ENCODE measurements around the gene TGFB2.

TGFB2 gene

GRCh38 chr1:218332416-218332815 is 12.7 kb upstream of the TGFB2 start:
- DNase-seq (ENCODE audit: low read depth in 2 of 2), result no peak

GRCh38 chr1:218336328-218336727 is 8.8 kb upstream of the TGFB2 start:
- no peak for DNase-seq (ENCODE audit: low read depth in 2 of 2)

GRCh38 chr1:218339267-218339831 is 5.8 kb upstream of the TGFB2 start:
- DNase-seq (ENCODE audit: low read depth in 2 of 2), result no peak

- no peak for DNase-seq (ENCODE audit: low read depth in 2 of 2)
Measured at GRCh38 chr1:218341325-218341724, 3.8 kb upstream of the TGFB2 start.

- DNase-seq (ENCODE audit: low read depth in 2 of 2), result no peak
Measured at GRCh38 chr1:218342091-218342490, 3.0 kb upstream of the TGFB2 start.

- DNase-seq (ENCODE audit: low read depth in 2 of 2), result no peak
Measured at GRCh38 chr1:218345673-218346390, 696 bp downstream of the TGFB2 start.

- DNase-seq (ENCODE audit: low read depth in 2 of 2), result no peak
Measured at GRCh38 chr1:218346391-218347204, 1.5 kb downstream of the TGFB2 start.

GRCh38 chr1:218347336-218347722 is 2.2 kb downstream of the TGFB2 start:
- no peak for DNase-seq (ENCODE audit: low read depth in 2 of 2)

GRCh38 chr1:218347723-218348627 is 2.8 kb downstream of the TGFB2 start:
- no peak for DNase-seq (ENCODE audit: low read depth in 2 of 2)

- DNase-seq (ENCODE audit: low read depth in 2 of 2), result no peak
Measured at GRCh38 chr1:218348628-218349071, 3.5 kb downstream of the TGFB2 start.

GRCh38 chr1:218349348-218350034 is 4.4 kb downstream of the TGFB2 start:
- DNase-seq (ENCODE audit: low read depth in 2 of 2), result no peak

- DNase-seq (ENCODE audit: low read depth in 2 of 2), result no peak
Measured at GRCh38 chr1:218350035-218350525, 4.9 kb downstream of the TGFB2 start.

GRCh38 chr1:218350801-218351266 is 5.7 kb downstream of the TGFB2 start:
- no peak for DNase-seq (ENCODE audit: low read depth in 2 of 2)

GRCh38 chr1:218351391-218352074 is 6.4 kb downstream of the TGFB2 start:
- peak in 1 of 2 donors; percentile 18 for DNase-seq (ENCODE audit: low read depth in 2 of 2)

- no peak for DNase-seq (ENCODE audit: low read depth in 2 of 2)
Measured at GRCh38 chr1:218352075-218352438, 6.9 kb downstream of the TGFB2 start.

- no peak for DNase-seq (ENCODE audit: low read depth in 2 of 2)
Measured at GRCh38 chr1:218353656-218354055, 8.5 kb downstream of the TGFB2 start.

- DNase-seq (ENCODE audit: low read depth in 2 of 2), result no peak
Measured at GRCh38 chr1:218355278-218355677, 10.1 kb downstream of the TGFB2 start.

GRCh38 chr1:218357211-218357892 is 12.2 kb downstream of the TGFB2 start:
- no peak for DNase-seq (ENCODE audit: low read depth in 2 of 2)

- DNase-seq (ENCODE audit: low read depth in 2 of 2), result no peak
Measured at GRCh38 chr1:218357893-218358232, 12.7 kb downstream of the TGFB2 start.
